OCI-LY1 (cell line): ENCODE measurements around the gene HAND1.

Experiments
- EZH2 ChIP-seq: fragments of 200-600 bp; sonication (generic), shearing (Covaris generic); IDR thresholded peaks from 2 replicates; pipeline ENCODE4 v1.8.0; 2017; ENCODE audit warnings: borderline replicate concordance, mixed run types, mild to moderate bottlenecking, antibody characterized with exemption, low read length, moderate library complexity, mixed read lengths
- TF ChIP-seq, protein P1 (sequence below): fragments of 200-600 bp; sonication (generic), shearing (Covaris generic); IDR thresholded peaks from 2 replicates; pipeline ENCODE4 v1.5.1; 2017; ENCODE audit warnings: mild to moderate bottlenecking, antibody characterized with exemption, low read length, moderate library complexity, mixed read lengths

DNA sequence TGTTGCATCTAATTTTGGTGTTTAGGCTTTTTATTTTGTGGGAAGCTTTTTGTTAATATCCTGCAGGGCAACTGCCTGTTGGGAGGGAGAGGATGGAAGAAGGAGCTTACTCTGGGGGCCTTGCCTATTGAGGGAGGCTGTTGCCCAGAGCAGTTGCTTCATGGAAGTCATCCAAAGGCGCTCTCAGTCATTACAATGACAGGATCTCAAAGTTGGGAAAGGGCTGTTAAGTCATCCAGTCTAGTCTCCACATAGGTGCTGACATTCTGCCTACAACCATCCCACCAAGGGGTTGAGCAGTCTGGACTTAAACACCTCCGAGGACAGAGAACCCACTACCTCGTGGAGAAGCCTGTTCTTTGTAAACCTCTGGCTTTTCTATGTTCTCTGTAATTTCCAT lies 19.0 kb downstream of the HAND1 start:
- TF ChIP-seq, protein P1, sequence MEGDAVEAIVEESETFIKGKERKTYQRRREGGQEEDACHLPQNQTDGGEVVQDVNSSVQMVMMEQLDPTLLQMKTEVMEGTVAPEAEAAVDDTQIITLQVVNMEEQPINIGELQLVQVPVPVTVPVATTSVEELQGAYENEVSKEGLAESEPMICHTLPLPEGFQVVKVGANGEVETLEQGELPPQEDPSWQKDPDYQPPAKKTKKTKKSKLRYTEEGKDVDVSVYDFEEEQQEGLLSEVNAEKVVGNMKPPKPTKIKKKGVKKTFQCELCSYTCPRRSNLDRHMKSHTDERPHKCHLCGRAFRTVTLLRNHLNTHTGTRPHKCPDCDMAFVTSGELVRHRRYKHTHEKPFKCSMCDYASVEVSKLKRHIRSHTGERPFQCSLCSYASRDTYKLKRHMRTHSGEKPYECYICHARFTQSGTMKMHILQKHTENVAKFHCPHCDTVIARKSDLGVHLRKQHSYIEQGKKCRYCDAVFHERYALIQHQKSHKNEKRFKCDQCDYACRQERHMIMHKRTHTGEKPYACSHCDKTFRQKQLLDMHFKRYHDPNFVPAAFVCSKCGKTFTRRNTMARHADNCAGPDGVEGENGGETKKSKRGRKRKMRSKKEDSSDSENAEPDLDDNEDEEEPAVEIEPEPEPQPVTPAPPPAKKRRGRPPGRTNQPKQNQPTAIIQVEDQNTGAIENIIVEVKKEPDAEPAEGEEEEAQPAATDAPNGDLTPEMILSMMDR = no peak
- no peak for TF ChIP-seq EZH2
